GM18498 (cell line): ENCODE measurements around the gene EVX2.

Experiments used
- ATAC-seq: cut with Tn5 transposase; IDR thresholded peaks from one replicate; pipeline ENCODE4 v1.9.1; 2021; ENCODE audit warnings: mild to moderate bottlenecking, moderate library complexity; ENCODE audit not compliant: unreplicated experiment

Gene EVX2

GRCh38 chr2:176067589-176068418 lies 16.0 kb downstream of the EVX2 start:
- no peak for ATAC-seq

GRCh38 chr2:176066645-176067588 lies 16.8 kb downstream of the EVX2 start:
- ATAC-seq = no peak

- no peak for ATAC-seq
Observed at GRCh38 chr2:176063958-176064357, 19.8 kb downstream of the EVX2 start.

GRCh38 chr2:176056406-176056805 lies 27.4 kb downstream of the EVX2 start:
- ATAC-seq = no peak

- ATAC-seq = no peak
Observed at GRCh38 chr2:176039375-176039774, 44.4 kb downstream of the EVX2 start.

- no peak for ATAC-seq
Observed at GRCh38 chr2:176038694-176039093, 45.1 kb downstream of the EVX2 start.

- no peak for ATAC-seq
Observed at GRCh38 chr2:176035013-176035691, 48.6 kb downstream of the EVX2 start.

GRCh38 chr2:176027806-176028205 lies 56.0 kb downstream of the EVX2 start:
- no peak for ATAC-seq
